Spleen (tissue), 7 donors: ENCODE data around the gene MOB3B.

ENCODE experiments used
- CTCF ChIP-seq, 11 experiments: fragments of 200-600 bp in 7 of 11; fragments of 450-650 bp in 4 of 11; sonication (generic) in 4 of 11; IDR thresholded peaks in 8 of 11; conservative IDR thresholded peaks in 3 of 11; 1 replicate in 7 of 11; 2 replicates in 4 of 11; pipeline versions ENCODE4 v1.4.0 to v1.8.0; 2016 to 2021; ENCODE audit warnings: antibody characterized with exemption in 11 of 11, inconsistent platforms in 4 of 11, mild to moderate bottlenecking in 1 of 11
- POLR2A ChIP-seq, 3 donors: fragments of 450-650 bp; IDR thresholded peaks; one replicate each; pipeline ENCODE4 v1.5.1; 2017; ENCODE audit warnings: antibody characterized with exemption in 3 of 3, mild to moderate bottlenecking in 1 of 3
- POLR2AphosphoS5 ChIP-seq, 3 donors: sonication (generic); formaldehyde crosslinking; IDR thresholded peaks; one replicate each; pipeline ENCODE4 v1.5.1; 2017; ENCODE audit warnings: antibody characterized with exemption in 3 of 3
- donor health status: DM: no; HTN: no; CAD: no; lungs with moderate emphysema.
- donor health status: DM: no; HTN: no; CAD: no.
- donor health status: DM: no; HTN: no; CAD: no.

- TF ChIP-seq CTCF (IDR thresholded peaks at IDR 0.05 in 8 of 11, conservative IDR thresholded peaks at IDR 0.05 in 3 of 11) (no peak), POLR2AphosphoS5 (IDR thresholded peaks at IDR 0.05) (no peak), POLR2A (IDR thresholded peaks at IDR 0.05) (no peak)
Measured at GRCh38 chr9:27549196-27549755, 19.7 kb upstream of the MOB3B start.
